Amygdala (tissue), 56 donors: ENCODE results near the gene VPS13D.
"Not testable (repeated sequence)": the region's sequence is repeated elsewhere in the genome, so short reads cannot be mapped to it uniquely, and the experiment has no call there.

Source experiments
- DNase-seq, 56 donors: peaks; one replicate each; lab custom pipeline; 2025; lab: John Stamatoyannopoulos, UW

Gene VPS13D

DNA sequence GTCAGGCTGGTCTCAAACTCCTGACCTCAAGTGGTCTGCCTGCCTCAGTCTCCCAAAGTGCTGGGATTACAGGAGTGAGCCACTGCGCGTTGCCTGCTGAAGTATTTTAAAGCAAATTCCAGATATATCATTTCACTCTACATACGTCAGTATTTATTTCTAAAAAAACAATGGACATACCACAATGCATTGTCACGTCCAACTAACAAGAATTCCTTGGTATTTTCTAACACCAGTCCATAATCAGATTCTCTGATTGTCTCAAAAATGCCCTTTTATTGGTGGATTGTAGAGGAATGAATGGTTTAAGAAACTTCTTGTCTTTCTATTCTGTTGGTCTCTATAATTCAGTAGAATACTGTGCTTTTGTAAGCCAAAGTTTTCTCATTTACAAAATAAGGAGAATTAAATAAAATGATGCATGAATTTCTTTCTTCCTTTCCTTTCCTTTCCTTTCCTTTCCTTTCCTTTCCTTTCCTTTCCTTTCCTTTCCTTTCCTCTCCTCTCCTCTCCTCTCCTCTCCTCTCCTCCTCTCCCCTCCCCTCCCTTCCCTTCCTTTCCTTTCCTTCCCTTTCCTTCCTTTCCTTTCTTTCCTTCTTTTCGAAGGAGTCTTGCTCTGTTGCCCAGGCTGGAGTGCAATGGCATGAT, 55.8 kb downstream of the VPS13D start:
- no peak for DNase-seq

DNA sequence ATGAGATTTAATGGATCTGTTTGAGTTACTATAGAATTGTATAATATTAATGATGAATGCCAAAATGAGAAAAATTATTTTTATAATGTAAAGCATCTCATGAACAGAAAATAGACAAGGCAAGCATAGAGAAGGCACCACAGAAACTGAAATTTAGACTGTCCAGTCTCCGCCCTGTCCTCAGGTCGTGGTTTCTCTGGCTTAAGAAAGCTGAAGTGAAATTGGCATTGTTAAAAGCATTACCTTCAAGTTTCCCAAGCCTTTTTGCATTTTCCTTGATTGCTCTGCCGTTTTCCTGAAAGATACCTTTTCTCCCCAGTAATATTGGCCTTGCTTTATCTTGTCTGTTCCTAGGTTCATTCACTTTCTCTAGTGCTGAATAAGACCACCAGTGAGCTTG, 58.0 kb downstream of the VPS13D start:
- DNase-seq: no peak

DNA sequence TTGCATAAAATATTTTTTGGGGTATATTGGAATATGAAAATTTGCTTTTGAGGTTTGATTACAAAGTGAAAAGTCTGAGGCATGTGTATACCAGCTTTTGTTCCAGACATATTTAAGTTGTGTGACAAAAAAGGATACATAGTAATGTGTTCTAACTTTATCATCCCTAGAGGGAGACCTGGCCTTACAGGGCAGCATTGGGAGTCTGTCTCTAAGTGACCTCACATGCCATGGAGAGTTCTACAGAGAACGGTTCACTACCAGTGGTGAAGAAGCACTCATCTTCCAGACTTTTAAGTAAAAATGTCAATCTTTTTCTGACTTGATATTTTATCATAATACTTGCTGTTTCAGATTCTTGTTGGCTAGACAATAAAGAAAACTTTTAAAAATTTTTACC, 61.0 kb downstream of the VPS13D start:
- no peak for DNase-seq

DNA sequence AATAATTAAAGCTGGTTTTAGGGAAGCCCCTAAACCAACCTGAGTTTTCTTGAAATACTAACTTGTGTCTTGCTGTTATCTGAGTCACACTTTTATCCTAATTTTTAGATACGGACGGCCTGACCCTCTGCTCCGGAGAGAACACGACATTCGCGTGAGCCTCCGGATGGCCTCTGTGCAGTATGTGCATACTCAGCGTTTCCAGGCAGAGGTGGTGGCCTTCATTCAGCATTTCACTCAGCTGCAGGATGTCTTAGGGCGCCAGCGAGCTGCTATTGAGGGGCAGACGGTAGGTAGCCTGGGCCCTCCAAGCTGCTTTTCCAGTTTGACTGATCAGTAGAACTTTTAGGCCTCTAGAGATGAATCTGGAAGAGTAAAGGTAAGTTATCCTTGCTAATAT, 63.6 kb downstream of the VPS13D start:
- no peak for DNase-seq

DNA sequence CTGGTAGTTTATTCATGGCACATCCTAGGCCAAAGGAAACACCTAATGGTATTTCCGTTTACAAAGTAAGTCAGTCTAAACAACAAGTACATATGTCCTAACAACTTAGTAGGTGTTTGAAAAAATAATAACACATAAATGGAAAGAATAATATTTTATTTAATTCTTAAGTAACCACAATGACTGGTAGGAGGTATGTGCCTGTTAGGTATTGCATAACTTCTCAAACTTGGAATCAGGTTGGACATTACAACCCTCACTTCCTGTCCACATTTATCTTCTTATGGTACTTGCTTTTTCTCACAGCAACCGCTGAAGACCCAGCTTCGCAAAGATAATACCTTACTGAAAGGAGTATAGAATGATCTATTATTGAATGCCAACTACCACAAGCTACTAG, 64.2 kb downstream of the VPS13D start:
- no peak for DNase-seq

DNA sequence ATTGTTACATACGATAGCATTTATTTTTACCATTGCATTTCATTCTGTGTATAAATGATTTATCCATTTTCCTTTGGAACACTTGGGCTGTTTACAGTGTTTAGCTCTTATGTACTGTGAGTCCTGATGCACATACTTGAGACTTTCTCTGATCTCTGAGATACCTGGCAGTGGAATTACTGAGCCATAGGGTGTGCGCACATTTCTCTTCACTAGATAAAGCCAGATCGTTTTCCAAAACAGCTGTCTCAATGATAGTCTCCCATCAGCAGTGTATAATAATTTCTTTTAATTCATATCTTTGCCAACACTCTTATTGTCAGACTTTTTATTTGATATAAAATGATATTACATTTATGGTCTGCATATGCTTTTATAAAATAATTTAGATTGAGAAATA, 66.2 kb downstream of the VPS13D start:
- no peak for DNase-seq

DNA sequence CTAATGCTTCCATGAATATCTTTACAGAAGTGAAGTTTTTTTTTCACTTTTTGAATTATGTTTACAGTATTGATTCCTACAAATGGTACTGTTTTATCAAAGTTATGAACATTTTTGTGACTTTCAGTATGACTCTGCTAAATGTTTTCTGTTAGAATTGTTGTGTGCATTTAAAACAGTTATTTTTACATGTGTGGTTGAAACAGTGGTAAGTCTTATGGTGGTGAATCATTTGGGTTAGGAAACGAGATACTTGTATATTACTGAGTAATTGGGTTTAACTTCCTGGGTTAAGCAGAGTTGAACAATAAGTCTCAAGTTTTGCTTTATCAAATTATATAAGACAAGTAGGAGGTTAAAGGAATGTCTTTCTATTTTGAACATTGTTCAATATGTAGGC, 66.8 kb downstream of the VPS13D start:
- no peak for DNase-seq

DNA sequence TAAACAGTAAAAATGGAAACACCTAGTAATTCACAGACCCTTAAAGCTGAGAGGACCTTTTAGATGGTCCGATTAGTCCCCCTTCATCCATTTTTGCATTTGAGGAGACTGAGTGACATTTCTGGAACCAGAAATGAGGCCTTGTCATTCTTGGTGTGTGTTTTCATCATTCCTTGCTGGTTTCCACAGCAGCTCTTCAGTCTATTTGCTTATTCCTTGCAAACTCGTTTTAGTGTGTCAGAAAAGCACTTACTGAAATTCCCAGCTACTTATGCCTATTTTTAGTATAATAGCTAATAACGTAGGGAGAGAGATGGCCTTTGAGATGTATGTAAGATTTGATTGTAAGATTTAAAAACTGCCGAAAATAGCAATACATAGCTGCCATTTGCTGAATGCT, 70.9 kb downstream of the VPS13D start:
- DNase-seq: no peak

DNA sequence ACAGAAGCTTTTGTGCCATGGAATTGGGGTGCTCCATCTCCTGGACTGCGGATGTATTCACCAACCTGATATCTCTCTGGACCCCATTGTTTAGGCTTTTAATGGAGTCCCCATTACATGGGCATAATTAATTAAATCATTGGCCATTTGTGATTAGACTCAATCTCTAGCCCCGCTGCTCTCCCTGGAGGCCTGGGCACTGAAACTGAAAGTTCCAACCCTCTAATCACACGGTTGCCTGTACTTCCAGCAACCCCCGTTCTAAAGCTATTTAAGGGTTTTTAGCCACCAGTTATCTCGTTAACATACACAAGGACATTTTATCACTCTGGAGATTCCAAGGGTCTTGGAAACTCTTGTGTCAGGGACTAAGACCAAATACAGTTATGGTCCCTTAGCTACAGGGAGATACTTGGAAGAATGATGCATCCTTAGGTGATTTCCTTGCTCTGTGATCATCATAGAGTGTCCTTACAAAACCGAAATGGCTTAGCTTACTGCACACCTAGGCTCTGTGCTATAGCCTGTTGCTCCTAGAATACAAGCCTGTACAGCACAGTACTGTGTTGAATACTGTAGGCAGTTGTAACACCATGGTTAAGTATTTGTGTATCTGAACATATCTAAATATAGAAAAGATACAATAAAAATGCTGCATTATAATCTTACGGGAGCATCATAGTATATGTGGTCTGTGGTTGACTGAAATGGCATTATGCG, 71.8 kb downstream of the VPS13D start:
- DNase-seq: no peak

DNA sequence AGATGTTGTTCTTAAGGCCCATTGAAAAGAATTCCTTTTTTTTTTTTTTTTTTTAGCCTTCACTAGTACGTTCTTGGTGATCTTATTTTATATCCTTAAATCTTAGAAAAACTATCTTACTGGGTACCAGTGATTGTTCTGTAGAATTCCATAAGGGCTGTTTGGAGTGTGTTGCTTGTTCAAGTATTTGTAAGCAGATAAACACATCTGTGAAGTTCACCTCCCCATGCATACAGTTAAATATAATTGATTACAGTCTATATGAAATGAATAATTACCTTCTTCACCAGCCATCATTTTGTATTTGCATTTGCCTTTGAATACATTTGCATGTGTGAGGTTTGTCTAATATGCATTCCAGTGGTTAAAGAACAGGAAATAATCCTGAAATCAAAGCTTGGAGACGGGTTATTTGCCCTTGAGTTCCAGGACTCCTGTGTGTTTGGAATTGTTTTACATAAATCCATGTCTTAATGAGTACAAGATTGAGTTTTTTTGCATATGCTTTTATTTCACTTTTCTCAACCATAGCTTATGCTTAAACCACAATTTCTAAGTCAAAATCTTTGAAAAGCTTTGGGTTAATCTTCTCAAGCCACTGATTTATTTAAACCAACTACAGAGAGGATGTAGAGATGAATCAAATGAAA, 73.1 kb downstream of the VPS13D start:
- DNase-seq: no peak

DNA sequence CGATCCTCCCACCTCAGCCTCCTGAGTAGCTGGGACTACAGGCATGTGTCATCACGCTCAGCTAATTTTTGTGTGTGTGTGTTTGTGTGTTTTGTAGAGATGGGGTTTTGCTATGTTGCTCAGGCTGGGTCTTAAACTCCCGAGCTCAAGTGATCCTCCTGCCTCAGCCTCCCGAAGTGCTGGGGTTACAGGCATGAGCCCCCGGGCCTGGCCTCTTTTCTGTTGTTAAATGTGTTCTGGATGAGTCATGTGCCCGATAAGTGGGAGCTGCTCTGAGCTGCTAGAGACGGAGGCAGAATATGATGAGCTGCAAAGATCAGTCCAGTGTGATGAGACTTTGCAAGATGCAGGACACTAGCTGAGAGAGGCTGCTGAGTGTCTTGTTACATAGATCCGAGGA, 75.5 kb downstream of the VPS13D start:
- peak in 3 of 56 donors; percentile 3 to 5 (median 4) for DNase-seq

DNA sequence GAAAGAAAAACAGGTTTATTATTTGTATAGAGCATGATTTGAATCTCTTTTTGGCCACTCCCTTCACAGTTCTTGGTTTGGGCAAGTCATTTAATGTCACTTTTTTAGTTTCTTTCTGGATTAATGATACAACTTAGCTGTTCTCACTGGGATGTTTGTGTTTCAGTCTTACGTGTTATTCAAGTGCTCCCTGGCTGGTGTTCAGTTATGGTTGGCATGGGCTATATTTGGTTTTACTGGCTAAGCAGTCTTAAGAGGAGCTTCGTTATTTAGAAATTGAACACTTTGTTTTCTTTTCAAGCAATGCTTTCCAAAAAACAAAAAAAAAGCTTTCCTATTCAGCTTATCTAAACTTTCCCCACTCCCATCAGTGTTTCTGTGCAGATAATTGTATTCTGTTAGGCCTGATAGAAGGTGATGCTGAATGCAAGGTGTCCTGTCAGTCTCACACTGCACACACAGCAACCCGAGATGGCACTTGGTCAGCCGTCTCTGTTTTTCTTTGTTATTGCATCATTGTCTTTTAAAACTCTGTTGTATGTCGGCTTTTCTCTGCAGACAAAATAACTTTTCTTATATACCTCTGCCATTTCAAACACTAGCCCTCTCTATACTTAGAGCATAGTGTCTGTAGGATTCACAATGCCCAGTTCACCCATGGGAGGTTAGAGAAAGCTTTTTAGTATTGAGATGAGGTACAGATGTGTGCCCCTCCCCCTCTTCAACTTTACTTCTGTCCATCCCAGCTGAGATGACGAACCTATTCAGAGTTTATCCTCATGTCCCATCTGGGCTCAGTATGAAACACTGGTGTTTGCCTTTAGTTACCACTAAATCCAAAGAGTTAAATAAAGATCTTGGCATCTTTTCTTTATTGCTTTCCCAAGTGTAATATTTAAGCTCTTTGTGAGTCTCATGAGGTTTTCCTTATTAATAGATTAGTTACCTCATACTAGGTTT, 80.2 kb downstream of the VPS13D start:
- DNase-seq: no peak

DNA sequence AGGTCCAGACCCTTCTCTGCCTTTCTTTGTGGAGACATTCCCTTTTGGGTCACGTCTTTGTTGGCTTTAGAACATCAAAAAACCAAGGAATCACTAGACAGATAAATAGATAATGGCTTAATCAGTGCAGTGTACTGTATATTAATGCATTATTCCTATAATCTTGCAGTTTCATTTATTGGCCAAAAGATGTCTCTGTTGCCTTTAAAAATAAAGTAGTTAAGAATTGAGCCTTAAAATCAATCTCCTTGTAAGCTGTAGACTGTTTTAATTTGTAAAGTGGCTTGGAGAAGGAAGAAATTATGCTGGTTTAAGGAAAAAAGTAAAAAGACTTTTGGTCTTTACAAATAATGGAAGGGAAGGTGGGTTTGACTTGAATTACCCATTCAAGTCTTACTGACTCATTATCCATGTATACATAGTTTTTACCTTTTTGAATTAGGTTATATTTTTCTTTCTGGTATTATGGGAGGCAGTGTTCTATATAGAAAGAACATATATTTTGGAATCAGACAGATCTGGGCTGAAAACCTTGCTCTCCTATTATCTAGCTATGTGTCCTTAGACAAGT, 84.6 kb downstream of the VPS13D start:
- no peak for DNase-seq

DNA sequence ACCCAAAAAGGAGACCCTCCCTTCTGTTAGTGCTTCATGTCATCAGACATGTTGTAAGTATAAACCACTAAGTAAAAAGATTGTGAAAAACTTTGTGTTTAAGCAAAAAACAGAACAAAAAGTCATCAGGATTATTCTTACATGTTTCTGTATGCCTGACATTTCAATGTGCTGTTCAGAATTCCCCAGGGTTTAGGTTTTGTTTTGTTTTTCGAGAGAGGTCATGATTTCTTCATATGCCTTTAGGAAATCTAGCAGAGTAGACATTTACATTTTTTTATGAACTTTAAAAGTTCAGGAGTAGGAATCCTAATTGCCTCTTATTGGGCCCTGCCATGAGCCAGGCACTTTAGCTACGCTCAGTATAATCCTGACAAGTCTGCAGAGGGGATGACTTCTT, 85.3 kb downstream of the VPS13D start:
- DNase-seq: no peak

DNA sequence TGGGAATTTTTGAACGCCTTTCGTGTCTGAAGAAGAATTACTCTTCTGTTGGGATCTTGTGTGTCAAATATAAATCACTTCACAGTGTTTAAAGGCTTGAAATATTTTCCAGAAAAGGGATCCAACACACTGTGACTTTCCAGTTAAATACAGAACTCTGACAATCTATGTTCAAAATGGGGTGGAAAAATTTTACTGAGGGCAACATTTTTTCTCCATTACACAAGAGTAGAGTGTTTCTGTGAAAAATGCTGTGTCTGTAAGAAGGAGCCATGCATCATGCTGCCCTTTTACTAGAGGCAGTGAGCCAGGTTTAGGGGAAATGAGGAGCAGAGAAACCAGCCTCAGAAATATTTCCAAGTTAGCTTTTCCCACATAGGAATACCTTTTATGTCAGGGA, 86.5 kb downstream of the VPS13D start:
- no peak for DNase-seq

DNA sequence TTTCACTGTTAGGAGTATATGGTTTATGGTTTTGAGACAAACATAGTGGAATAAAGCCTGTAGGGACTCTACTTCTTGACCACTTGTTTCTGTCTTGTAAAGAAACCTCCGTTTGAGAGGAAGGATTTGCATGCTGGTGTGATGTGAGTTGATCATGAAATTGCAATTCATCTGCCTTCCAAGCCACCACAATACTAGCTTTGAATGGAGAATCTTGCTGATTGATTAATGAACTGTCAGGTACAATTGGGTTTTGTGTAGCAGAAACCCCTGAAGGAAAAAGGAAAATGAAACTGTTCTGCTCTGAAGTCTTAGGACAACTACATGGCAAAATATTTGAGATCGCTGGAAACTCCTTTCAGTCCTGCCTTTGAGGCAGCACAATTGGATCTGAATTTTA, 90.7 kb downstream of the VPS13D start:
- DNase-seq: no peak

DNA sequence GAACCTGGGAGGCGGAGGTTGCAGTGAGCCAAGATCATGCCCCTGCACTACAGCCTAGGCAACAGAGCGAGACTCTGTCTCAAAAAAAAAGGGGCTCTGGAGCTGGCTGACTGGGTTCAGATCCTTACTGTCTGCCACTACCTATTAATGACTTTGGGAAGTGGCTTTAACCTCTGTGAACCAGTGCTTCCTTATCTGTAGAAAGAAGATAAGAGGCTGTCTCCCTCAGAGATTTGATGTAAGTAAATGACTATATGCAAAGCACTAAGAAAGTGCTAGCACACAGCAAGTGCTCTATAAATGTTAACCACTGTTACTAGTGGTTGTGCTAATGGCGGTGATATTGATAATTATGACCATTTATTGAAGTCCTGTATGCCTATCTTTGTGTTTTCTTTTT, 94.6 kb downstream of the VPS13D start:
- DNase-seq: no peak

DNA sequence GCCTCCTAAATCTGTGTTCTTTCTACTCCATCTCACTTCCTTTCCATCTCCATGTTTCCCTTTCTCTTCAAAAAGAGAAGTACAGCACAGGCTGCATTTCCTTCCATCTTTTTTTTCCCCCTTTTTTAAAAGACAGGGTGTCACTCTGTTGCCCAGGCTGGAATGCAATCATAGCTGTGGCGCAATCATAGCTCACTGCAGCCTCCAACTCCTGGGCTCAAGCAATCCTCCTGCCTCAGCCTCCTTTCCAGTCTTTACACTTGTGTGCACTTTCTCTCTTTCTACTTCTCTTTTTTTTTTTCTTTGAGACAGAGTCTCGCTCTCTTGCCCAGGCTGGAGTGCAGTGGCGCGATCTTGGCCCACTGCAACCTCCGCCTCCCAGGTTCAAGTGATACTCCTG, 95.1 kb downstream of the VPS13D start:
- DNase-seq: not testable (repeated sequence)

DNA sequence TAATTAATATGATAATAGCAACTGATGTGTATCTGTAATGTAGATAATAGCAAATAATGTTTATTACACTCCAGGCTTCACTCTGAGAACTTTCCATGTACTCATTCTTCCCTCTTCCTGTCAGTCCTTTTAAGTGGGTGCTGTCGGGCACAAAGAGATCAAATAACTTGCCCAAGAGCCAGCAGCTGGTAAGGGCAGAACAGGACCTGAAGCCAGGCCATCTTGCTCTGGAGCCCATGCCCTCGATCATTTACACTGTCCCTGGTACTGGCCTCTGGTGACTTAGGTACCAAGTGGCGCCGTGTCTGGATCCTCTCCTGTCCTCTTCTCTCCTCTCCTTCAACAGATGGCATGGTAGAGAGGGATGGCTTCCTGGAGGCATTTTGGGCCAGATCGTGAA, 97.2 kb downstream of the VPS13D start:
- no peak for DNase-seq

DNA sequence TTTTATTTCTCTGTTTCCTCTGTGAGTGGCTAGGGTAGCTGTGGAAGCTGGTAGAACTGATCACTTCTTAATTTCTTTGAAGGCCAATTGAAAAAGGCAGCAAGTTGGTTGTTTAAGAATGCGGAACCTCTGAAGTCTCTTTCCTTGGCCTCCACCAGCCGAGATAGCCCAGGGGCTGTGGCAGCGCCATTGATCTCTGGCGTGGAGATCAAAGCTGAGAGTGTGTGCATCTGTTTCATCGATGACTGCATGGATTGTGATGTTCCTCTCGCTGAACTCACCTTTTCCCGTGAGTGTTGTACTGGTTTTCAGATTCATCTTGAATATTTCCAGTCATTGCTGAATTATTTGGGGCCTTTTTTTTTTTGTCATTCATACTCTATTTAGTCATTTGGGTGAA, 97.7 kb downstream of the VPS13D start:
- no peak for DNase-seq
